ENCODE measurements around the gene GABBR2. TPM values are rescaled to one million over a fixed set of nuclear protein-coding genes. Genes with fewer than 3 reads are reported as not detected.

The GABBR2 gene
- total RNA-seq, 1 experiment from 2014 or later = 6.3 TPM

- no peak for ATAC-seq
- Histone ChIP-seq H3K36me3 (ENCODE audit: control insufficient read depth, insufficient read depth, low read length) (no peaks in the 10 kb centered on the region), H3K4me3 (ENCODE audit: low read depth in 2 of 2, low read length in 2 of 2) (no peak overlapping the region), H3K27ac (ENCODE audit: low read length) (no peak overlapping the region), H3K9me3 (ENCODE audit: control insufficient read depth, insufficient read depth, low read depth, low read length) (no peaks in the 10 kb centered on the region), H3K27me3 (ENCODE audit: control insufficient read depth, insufficient read depth, low read length) (no peaks in the 10 kb centered on the region), H3K4me1 (ENCODE audit: control insufficient read depth, insufficient read depth, low read length) (no peaks in the 10 kb centered on the region)
- intact Hi-C loops (cut with micrococcal nuclease; ENCODE audit: unreplicated experiment) = no loop called here
- TF ChIP-seq, protein P1, sequence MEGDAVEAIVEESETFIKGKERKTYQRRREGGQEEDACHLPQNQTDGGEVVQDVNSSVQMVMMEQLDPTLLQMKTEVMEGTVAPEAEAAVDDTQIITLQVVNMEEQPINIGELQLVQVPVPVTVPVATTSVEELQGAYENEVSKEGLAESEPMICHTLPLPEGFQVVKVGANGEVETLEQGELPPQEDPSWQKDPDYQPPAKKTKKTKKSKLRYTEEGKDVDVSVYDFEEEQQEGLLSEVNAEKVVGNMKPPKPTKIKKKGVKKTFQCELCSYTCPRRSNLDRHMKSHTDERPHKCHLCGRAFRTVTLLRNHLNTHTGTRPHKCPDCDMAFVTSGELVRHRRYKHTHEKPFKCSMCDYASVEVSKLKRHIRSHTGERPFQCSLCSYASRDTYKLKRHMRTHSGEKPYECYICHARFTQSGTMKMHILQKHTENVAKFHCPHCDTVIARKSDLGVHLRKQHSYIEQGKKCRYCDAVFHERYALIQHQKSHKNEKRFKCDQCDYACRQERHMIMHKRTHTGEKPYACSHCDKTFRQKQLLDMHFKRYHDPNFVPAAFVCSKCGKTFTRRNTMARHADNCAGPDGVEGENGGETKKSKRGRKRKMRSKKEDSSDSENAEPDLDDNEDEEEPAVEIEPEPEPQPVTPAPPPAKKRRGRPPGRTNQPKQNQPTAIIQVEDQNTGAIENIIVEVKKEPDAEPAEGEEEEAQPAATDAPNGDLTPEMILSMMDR (IDR thresholded peaks at IDR 0.05) = no peak
- no peak for TF ChIP-seq POLR2AphosphoS5 (IDR thresholded peaks at IDR 0.05; ENCODE audit: low read depth, low read length)
- TF ChIP-seq TCF7L2 (IDR thresholded peaks at IDR 0.05; ENCODE audit: low read depth, low read length) = no peak
- TF ChIP-seq, protein P2, sequence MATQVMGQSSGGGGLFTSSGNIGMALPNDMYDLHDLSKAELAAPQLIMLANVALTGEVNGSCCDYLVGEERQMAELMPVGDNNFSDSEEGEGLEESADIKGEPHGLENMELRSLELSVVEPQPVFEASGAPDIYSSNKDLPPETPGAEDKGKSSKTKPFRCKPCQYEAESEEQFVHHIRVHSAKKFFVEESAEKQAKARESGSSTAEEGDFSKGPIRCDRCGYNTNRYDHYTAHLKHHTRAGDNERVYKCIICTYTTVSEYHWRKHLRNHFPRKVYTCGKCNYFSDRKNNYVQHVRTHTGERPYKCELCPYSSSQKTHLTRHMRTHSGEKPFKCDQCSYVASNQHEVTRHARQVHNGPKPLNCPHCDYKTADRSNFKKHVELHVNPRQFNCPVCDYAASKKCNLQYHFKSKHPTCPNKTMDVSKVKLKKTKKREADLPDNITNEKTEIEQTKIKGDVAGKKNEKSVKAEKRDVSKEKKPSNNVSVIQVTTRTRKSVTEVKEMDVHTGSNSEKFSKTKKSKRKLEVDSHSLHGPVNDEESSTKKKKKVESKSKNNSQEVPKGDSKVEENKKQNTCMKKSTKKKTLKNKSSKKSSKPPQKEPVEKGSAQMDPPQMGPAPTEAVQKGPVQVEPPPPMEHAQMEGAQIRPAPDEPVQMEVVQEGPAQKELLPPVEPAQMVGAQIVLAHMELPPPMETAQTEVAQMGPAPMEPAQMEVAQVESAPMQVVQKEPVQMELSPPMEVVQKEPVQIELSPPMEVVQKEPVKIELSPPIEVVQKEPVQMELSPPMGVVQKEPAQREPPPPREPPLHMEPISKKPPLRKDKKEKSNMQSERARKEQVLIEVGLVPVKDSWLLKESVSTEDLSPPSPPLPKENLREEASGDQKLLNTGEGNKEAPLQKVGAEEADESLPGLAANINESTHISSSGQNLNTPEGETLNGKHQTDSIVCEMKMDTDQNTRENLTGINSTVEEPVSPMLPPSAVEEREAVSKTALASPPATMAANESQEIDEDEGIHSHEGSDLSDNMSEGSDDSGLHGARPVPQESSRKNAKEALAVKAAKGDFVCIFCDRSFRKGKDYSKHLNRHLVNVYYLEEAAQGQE (IDR thresholded peaks at IDR 0.05; ENCODE audit: insufficient read depth in 1 of 2, low read depth in 2 of 2, low read length in 1 of 2) = no peak
- no peak for TF ChIP-seq SIN3A (IDR thresholded peaks at IDR 0.05; ENCODE audit: borderline replicate concordance, insufficient read depth, low read depth, low read length)
- in situ Hi-C loops (cut with HindIII; ENCODE audit: low pct_unique_long_range_greater_than_20kb, low sequenced_read_pairs) = no loop called here
- DNase-seq (ENCODE audit: low read depth, low spot score) = no peak
- BruUV-seq (replicated peaks) = no TSS peak
- CTCF ChIA-PET = no interaction called here
- POLR2A ChIA-PET = no interaction called here
Observed at GRCh38 chr9:98369066-98369425, 339.7 kb downstream of the GABBR2 start.

DNA sequence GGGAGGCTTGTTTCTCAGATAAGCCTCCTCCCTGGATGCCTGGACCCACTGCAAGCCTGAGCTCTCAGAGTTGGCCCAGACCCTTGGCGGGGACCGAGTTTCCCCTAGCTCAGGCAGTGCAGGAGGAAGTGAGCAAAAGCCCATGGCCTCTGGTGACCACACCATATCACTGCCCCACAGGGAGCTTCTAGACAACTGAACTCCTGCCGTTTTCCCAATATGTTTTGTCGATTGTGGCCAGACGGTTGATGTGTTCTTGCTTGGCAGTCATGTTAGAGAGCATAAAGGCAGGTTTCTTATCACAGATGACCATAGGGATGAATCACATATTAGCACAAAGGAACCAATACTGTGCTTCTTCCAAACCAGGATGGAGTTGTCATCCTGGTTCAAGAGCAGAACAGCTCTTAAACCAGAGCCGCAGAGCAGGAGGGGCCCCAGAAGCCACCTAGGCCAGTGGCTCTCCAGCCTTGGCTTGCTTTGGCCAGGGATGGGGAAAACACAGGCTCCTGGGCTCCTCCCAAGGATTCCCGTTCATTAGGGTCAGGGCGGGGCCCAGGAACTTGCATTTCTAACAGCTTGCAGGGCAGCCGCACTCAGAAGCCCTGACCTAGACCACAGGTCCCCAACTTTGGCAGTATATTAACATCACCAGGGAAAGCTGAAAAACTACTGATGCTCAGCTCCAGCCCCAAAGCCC, 340.2 kb downstream of the GABBR2 start:
- H3K27ac ChIP-seq (ENCODE audit: low read length) = no peak overlapping the region
- H3K27me3 ChIP-seq (ENCODE audit: control insufficient read depth, insufficient read depth, low read length) = no peaks in the 10 kb centered on the region
- POLR2A ChIA-PET = interaction anchor here (0.7 kb wide), 1 partner anchor 82 kb away, joined by 9 read pairs; no protein-coding TSS in a partner anchor
- DNase-seq (ENCODE audit: low read depth, low spot score) = no peak
- CTCF ChIA-PET = no interaction called here
- ATAC-seq = no peak
- TF ChIP-seq POLR2AphosphoS5 (IDR thresholded peaks at IDR 0.05; ENCODE audit: low read depth, low read length) = no peak
- TF ChIP-seq, protein P1 (IDR thresholded peaks at IDR 0.05) = no peak
- no peak for TF ChIP-seq SIN3A (IDR thresholded peaks at IDR 0.05; ENCODE audit: borderline replicate concordance, insufficient read depth, low read depth, low read length)
- TF ChIP-seq, protein P2 (IDR thresholded peaks at IDR 0.05; ENCODE audit: insufficient read depth in 1 of 2, low read depth in 2 of 2, low read length in 1 of 2) = no peak
- no peak for TF ChIP-seq TCF7L2 (IDR thresholded peaks at IDR 0.05; ENCODE audit: low read depth, low read length)
- no TSS peak for BruUV-seq (replicated peaks)
- H3K4me3 ChIP-seq (ENCODE audit: low read depth in 2 of 2, low read length in 2 of 2) = no peak overlapping the region
- intact Hi-C loops (cut with micrococcal nuclease; ENCODE audit: unreplicated experiment) (no loop called here), in situ Hi-C loops (cut with HindIII; ENCODE audit: low pct_unique_long_range_greater_than_20kb, low sequenced_read_pairs) (no loop called here)
- no peaks in the 10 kb centered on the region for H3K9me3 ChIP-seq (ENCODE audit: control insufficient read depth, insufficient read depth, low read depth, low read length)
- H3K4me1 ChIP-seq (ENCODE audit: control insufficient read depth, insufficient read depth, low read length) = no peaks in the 10 kb centered on the region
- no peaks in the 10 kb centered on the region for H3K36me3 ChIP-seq (ENCODE audit: control insufficient read depth, insufficient read depth, low read length)
